Smooth muscle cell of trachea (primary cell): Measurements from ENCODE around the gene STYXL1. TPM values are rescaled to one million over a fixed set of nuclear protein-coding genes. Genes with fewer than 3 reads are reported as not detected.

ENCODE experiments used
- total RNA-seq: library from RNA; depleted of rRNA; stranded (reverse); fragments of >200 nt; gene quantifications from 2 replicates; pipeline ENCODE4 v1.2.1, GENCODE V29; 2014

The STYXL1 gene
- total RNA-seq = 55.9 and 65.3 TPM in 2 replicates

GRCh38 chr7:76047811-76048667, at the start of gene STYXL1, which contains the start of gene MDH2:
Gene STYXL1, minus strand, starts transcription at chr7:76048000. Its CDS starts 17,477 bp downstream, at chr7:76030523.
Gene MDH2, plus strand, starts transcription at chr7:76048106. Its CDS starts 55 bp downstream, at chr7:76048161.

GRCh38 chr7:75994388-75995051, 53.3 kb downstream of the STYXL1 start, which contains the start of gene TMEM120A:
Gene TMEM120A, minus strand, starts transcription at chr7:75994595. Its CDS starts 25 bp downstream, at chr7:75994570.

Other genes with a start within 250 kb of the STYXL1 start
- not detected in 2 replicates for gene CCL24, start 234.2 kb downstream of the STYXL1 start, total RNA-seq
- 13.2 and 27.8 TPM in 2 replicates for gene RHBDD2, start 169.0 kb downstream of the STYXL1 start, total RNA-seq
- 98.8 and 178 TPM in 2 replicates for gene POR, start 132.8 kb downstream of the STYXL1 start, total RNA-seq
- 20.7 and 28.6 TPM in 2 replicates for gene TMEM120A, start 53.4 kb downstream of the STYXL1 start, total RNA-seq
- 45.5 and 63.2 TPM in 2 replicates for gene MDH2, start 106 bp upstream of the STYXL1 start, total RNA-seq
- 0.58 and 2.8 TPM in 2 replicates for gene SRRM3, start 153.9 kb upstream of the STYXL1 start, total RNA-seq